H1 (cell line): Measurements from ENCODE around the gene DDI1.

Experiments
- ATF2 ChIP-seq: IDR thresholded peaks from 2 replicates; pipeline ENCODE4 v1.6.1; 2012; ENCODE audit warnings: low read length, inconsistent platforms
- CTCF ChIP-seq, 3 experiments: IDR thresholded peaks; 1 replicate in 2 of 3; 2 replicates in 1 of 3; pipeline versions ENCODE4 v1.5.1 to v1.6.1; 2011; ENCODE audit warnings: low read length in 3 of 3, mild to moderate bottlenecking in 3 of 3, inconsistent platforms in 2 of 3, low read depth in 1 of 3, moderate library complexity in 1 of 3; ENCODE audit not compliant: insufficient read depth in 1 of 3; ENCODE audit errors: control extremely low read depth in 1 of 3
- JUN ChIP-seq: IDR thresholded peaks from 2 replicates; pipeline ENCODE4 v1.6.1; 2011; ENCODE audit warnings: low read depth, mild to moderate bottlenecking, improper control_type of control experiment, low read length
- POLR2A ChIP-seq, 2 experiments: IDR thresholded peaks; 1 replicate in 1 of 2; 2 replicates in 1 of 2; pipeline ENCODE4 v1.6.1; 2011; ENCODE audit warnings: low read depth in 2 of 2, low read length in 2 of 2, mild to moderate bottlenecking in 2 of 2; ENCODE audit errors: control extremely low read depth in 1 of 2
- RAD21 ChIP-seq, 2 experiments: IDR thresholded peaks in 1 of 2; conservative IDR thresholded peaks in 1 of 2; 2 replicates each; pipeline ENCODE4 v1.6.1; 2011; ENCODE audit warnings: low read depth in 2 of 2, low read length in 2 of 2, improper control_type of control experiment in 1 of 2, inconsistent platforms in 1 of 2, mild to moderate bottlenecking in 1 of 2, moderate library complexity in 1 of 2

DNA sequence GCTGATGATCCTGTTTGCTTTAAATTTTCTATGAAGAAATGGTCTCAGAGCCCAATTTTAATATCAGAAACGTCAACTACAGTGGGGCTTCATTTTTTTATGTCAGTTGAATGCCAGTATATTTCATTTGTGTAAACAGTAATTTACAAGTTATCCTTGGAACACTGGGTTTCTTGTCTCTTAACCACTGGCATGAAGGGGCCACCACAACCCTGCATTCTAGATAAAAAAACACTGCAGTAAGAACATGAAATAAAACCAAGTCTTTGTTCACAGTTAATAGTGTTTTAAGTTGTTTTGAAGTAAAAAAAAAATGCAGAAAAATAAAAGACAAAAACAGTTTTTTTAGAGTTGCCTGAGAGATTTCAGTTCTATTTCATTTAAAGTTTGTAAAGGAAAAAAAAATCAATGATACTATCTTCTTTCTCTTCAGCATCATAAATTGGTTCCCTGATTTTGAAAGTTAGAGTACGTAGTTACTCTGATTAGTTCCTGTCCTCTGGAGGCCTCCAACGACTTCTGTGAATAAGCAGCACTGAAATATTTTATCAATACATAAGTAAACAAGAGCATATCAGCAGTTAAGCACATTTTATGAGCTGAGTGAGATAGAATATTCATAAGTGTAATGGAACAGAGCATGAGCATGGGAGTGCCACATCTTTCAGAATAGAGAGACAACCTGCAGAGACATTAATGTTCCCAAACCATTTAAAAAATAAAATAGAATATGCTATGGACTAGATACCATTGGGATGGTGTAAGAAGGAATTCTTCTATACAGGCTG, 7.8 kb upstream of the DDI1 start:
- TF ChIP-seq ATF2 (no peak), CTCF (IDR thresholded peaks at IDR 0.05; ENCODE audit: control extremely low read depth in 1 of 3, insufficient read depth in 1 of 3, low read depth in 1 of 3, low read length in 3 of 3) (no peak), RAD21 (IDR thresholded peaks at IDR 0.05 in 1 of 2, conservative IDR thresholded peaks at IDR 0.05 in 1 of 2; ENCODE audit: low read depth in 2 of 2, low read length in 2 of 2) (no peak), JUN (no peak), POLR2A (IDR thresholded peaks at IDR 0.05; ENCODE audit: control extremely low read depth in 1 of 2, low read depth in 2 of 2, low read length in 2 of 2) (no peak)
